ENCODE measurements around the gene TRIM26. TPM values are rescaled to one million over a fixed set of nuclear protein-coding genes. Genes with fewer than 3 reads are reported as not detected.
A peak's percentile ranks its signal among the peaks of the same experiment; 100 is the strongest.

TRIM26 gene
- total and polyA plus RNA-seq, 2 of the 13 experiments (the other 11 are each of a cell fraction or from before 2014, with no cell fraction given): 27.1 to 38.7 TPM

GRCh38 chr6:30212865-30213666, at the start of gene TRIM26 (continued):
- TF ChIP-seq, protein P1, sequence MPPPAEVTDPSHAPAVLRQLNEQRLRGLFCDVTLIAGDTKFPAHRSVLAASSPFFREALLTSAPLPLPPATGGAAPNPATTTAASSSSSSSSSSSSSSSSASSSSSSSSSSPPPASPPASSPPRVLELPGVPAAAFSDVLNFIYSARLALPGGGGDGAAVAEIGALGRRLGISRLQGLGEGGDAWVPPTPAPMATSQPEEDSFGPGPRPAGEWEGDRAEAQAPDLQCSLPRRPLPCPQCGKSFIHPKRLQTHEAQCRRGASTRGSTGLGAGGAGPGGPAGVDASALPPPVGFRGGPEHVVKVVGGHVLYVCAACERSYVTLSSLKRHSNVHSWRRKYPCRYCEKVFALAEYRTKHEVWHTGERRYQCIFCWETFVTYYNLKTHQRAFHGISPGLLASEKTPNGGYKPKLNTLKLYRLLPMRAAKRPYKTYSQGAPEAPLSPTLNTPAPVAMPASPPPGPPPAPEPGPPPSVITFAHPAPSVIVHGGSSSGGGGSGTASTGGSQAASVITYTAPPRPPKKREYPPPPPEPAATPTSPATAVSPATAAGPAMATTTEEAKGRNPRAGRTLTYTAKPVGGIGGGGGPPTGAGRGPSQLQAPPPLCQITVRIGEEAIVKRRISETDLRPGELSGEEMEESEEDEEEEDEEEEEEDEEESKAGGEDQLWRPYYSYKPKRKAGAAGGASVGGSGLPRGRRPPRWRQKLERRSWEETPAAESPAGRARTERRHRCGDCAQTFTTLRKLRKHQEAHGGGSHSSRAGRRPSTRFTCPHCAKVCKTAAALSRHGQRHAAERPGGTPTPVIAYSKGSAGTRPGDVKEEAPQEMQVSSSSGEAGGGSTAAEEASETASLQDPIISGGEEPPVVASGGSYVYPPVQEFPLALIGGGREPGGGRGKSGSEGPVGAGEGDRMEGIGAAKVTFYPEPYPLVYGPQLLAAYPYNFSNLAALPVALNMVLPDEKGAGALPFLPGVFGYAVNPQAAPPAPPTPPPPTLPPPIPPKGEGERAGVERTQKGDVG (CRISPR knock-in tag; IDR thresholded peaks at IDR 0.05; ENCODE audit: borderline replicate concordance): peak; percentile 76; the same call in 1 of the 2 replicates
- TF ChIP-seq ZNF703 (CRISPR knock-in tag; IDR thresholded peaks at IDR 0.05; ENCODE audit: borderline replicate concordance) (no peak; the same call in 1 of the 2 replicates), ZNF777 (CRISPR knock-in tag; IDR thresholded peaks at IDR 0.05) (no peak), HMG20A (CRISPR knock-in tag; IDR thresholded peaks at IDR 0.05; ENCODE audit: borderline replicate concordance) (no peak; the same call in 1 of the 2 replicates), NFAT5 (CRISPR knock-in tag; IDR thresholded peaks at IDR 0.05) (no peak), EHMT2 (IDR thresholded peaks at IDR 0.05; ENCODE audit: borderline replicate concordance, low read depth, low read length) (no peak), REPIN1 (CRISPR knock-in tag; IDR thresholded peaks at IDR 0.05; ENCODE audit: borderline replicate concordance, low read depth) (peak; percentile 89), ZBTB21 (CRISPR knock-in tag; IDR thresholded peaks at IDR 0.05) (no peak), CHCHD3 (CRISPR knock-in tag; IDR thresholded peaks at IDR 0.05) (no peak), TBL1XR1 (IDR thresholded peaks at IDR 0.05; ENCODE audit: borderline replicate concordance, low read length, partially characterized antibody) (no peak), NAIF1 (CRISPR knock-in tag; IDR thresholded peaks at IDR 0.05; ENCODE audit: borderline replicate concordance) (no peak; the same call in 1 of the 2 replicates), FOSL2 (CRISPR knock-in tag; IDR thresholded peaks at IDR 0.05) (no peak), GATAD1 (CRISPR knock-in tag; IDR thresholded peaks at IDR 0.05) (no peak; the same call in none of the 2 replicates), ZSCAN20 (CRISPR knock-in tag; IDR thresholded peaks at IDR 0.05; ENCODE audit: borderline replicate concordance) (0 out of 2 replicates have a peak, but pooled peaks have one; percentile 29), SMC3 (IDR thresholded peaks at IDR 0.05; ENCODE audit: low read length) (no peak), E2F5 (CRISPR knock-in tag; conservative IDR thresholded peaks at IDR 0.05) (0 out of 2 replicates have a peak, but pooled peaks have one; percentile 32), SIX1 (CRISPR knock-in tag; IDR thresholded peaks at IDR 0.05; ENCODE audit: borderline replicate concordance) (no peak)
